Activated B cell treated with CpG ODN at 0.5 μM for 24 hours (primary cell): ENCODE data around the gene ZNF837. TPM values are rescaled to one million over a fixed set of nuclear protein-coding genes. Genes with fewer than 3 reads are reported as not detected.

Source experiments
- ATAC-seq: fragments of 200-7000 bp; cut with Tn5 transposase; one replicate; pipeline ENCODE4 v1.10.0; 2021; ENCODE audit warnings: low read depth, mild to moderate bottlenecking, moderate library complexity
- CTCF ChIA-PET: fragments of 350-600 bp; sonication (Branson Sonifier 250); formaldehyde crosslinking; loops from one replicate; lab custom pipeline; 2021; ENCODE audit warnings: antibody characterized with exemption; lab: Charles Lee
- POLR2A ChIA-PET: fragments of 350-600 bp; sonication (Branson Sonifier 250); formaldehyde crosslinking; loops from one replicate; lab custom pipeline; 2021; ENCODE audit warnings: antibody characterized with exemption; lab: Charles Lee
- DNase-seq: peaks from one replicate; pipeline ENCODE4 v3.0.0; 2022
- H3K27ac Mint-ChIP-seq: one replicate; pipeline ENCODE4 v1.8.0; 2020; ENCODE audit warnings: mixed read lengths
- H3K27me3 Mint-ChIP-seq: one replicate; pipeline ENCODE4 v1.8.0; 2021; ENCODE audit warnings: mixed read lengths
- H3K36me3 Mint-ChIP-seq: one replicate; pipeline ENCODE4 v1.8.0; 2021; ENCODE audit warnings: low read depth, mixed read lengths
- H3K4me1 Mint-ChIP-seq: one replicate; pipeline ENCODE4 v1.8.0; 2021; ENCODE audit warnings: mixed read lengths
- H3K4me3 Mint-ChIP-seq: one replicate; pipeline ENCODE4 v1.8.0; 2020; ENCODE audit warnings: mild to moderate bottlenecking, mixed read lengths
- H3K9me3 Mint-ChIP-seq: one replicate; pipeline ENCODE4 v1.8.0; 2020; ENCODE audit warnings: mixed read lengths
- intact Hi-C: fragments of 100-400 bp; cut with micrococcal nuclease; formaldehyde crosslinking; loops from one replicate; pipeline ENCODE4 v1.15.1; 2024
- total RNA-seq: library from RNA; stranded (reverse); gene quantifications from 2 replicates; pipeline ENCODE4 v1.2.3, GENCODE V29; 2022
- TF ChIP-seq, protein P1 (sequence below): fragments of 200-600 bp; IDR thresholded peaks from one replicate; pipeline ENCODE4 v1.8.0; 2022; ENCODE audit warnings: antibody characterized with exemption, mild to moderate bottlenecking

The ZNF837 gene
- total RNA-seq, 1 donor from 2014 or later = 3.1 TPM

- Mint-ChIP-seq H3K27ac (no peak overlapping the region), H3K27me3 (peaks cover 2% of the 10 kb centered on the region), H3K4me1 (peaks cover 24% of the 10 kb centered on the region), H3K36me3 (peaks cover 5% of the 10 kb centered on the region), H3K9me3 (no peaks in the 10 kb centered on the region), H3K4me3 (no peak overlapping the region)
- ATAC-seq = no peak
- DNase-seq = no peak
- CTCF ChIA-PET = no interaction called here
- POLR2A ChIA-PET = no interaction called here
- intact Hi-C loops = no loop called here
- TF ChIP-seq, protein P1, sequence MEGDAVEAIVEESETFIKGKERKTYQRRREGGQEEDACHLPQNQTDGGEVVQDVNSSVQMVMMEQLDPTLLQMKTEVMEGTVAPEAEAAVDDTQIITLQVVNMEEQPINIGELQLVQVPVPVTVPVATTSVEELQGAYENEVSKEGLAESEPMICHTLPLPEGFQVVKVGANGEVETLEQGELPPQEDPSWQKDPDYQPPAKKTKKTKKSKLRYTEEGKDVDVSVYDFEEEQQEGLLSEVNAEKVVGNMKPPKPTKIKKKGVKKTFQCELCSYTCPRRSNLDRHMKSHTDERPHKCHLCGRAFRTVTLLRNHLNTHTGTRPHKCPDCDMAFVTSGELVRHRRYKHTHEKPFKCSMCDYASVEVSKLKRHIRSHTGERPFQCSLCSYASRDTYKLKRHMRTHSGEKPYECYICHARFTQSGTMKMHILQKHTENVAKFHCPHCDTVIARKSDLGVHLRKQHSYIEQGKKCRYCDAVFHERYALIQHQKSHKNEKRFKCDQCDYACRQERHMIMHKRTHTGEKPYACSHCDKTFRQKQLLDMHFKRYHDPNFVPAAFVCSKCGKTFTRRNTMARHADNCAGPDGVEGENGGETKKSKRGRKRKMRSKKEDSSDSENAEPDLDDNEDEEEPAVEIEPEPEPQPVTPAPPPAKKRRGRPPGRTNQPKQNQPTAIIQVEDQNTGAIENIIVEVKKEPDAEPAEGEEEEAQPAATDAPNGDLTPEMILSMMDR = no peak
These were observed 23.2 kb downstream of the ZNF837 start for GRCh38 chr19:58357481-58358145.

GRCh38 chr19:58356766-58357480 lies 23.9 kb downstream of the ZNF837 start:
- ATAC-seq (no peak), DNase-seq (no peak)
- Mint-ChIP-seq H3K36me3 (peaks cover 1% of the 10 kb centered on the region), H3K4me3 (peak overlapping the region; percentile 56), H3K27me3 (peaks cover 2% of the 10 kb centered on the region), H3K9me3 (no peaks in the 10 kb centered on the region), H3K4me1 (peaks cover 21% of the 10 kb centered on the region), H3K27ac (no peak overlapping the region)
- ChIA-PET POLR2A (interaction anchor here (1.2 to 1.8 kb wide), 3 partner anchors 10 to 30 kb away, joined by 3 to 14 read pairs (median 6); partner anchors contain the start of gene ZSCAN22), CTCF (no interaction called here)
- TF ChIP-seq, protein P1 = no peak
- intact Hi-C loops = no loop called here

DNA sequence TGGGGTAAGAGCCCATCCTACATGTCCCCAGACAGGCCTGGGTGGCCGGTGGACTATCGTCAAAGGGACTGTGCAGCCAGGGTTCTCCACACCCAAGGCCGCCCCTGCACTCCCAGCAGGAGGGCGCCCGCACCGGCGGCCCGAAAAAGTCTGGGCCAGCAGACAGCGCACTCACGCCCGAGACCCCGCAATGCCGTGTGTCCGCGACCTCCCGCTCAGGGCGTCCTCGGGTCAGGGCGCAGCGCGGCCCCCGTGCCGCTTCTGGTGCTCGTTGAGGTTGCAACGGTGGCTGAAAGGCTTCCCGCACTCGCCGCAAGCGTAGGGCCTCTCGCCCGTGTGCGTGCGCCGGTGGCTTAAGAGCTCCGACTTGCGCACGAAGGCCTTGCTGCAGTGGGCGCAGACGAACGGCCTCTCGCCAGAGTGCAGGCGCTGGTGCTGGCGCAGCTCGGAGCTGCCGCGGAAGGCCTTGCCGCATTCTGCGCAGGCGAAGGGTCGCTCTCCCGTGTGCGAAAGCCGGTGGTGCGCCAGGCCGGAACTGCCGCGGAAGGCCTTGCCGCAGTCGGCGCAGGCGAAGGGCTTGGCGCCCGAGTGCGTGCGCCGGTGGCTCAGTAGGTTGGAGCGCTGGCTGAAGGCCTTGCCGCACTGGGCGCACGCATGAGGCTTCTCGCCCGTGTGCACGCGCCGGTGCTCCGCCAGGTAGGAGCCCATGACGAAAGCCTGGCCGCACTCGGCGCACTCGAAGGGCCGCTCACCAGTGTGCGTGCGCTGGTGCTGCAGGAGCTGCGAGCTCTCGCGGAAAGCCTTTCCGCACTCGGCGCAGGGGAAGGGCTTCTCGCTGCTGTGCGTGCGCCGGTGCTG lies 24.7 kb downstream of the ZNF837 start:
- CTCF ChIA-PET = no interaction called here
- peaks cover 18% of the 10 kb centered on the region for H3K4me1 Mint-ChIP-seq
- POLR2A ChIA-PET = interaction anchor here (0.5 to 1.8 kb wide), 5 partner anchors 9 to 202 kb away, joined by 3 to 14 read pairs (median 4); partner anchors contain the start of gene ZSCAN22
- H3K9me3 Mint-ChIP-seq = no peaks in the 10 kb centered on the region
- no peaks in the 10 kb centered on the region for H3K36me3 Mint-ChIP-seq
- intact Hi-C loops = no loop called here
- TF ChIP-seq, protein P1 = no peak
- peaks cover 2% of the 10 kb centered on the region for H3K27me3 Mint-ChIP-seq
- H3K27ac Mint-ChIP-seq = no peak overlapping the region
- H3K4me3 Mint-ChIP-seq = peak overlapping the region; percentile 56
- ATAC-seq = peak; percentile 69
- no peak for DNase-seq

GRCh38 chr19:58355215-58355796 lies 25.5 kb downstream of the ZNF837 start:
- no peak overlapping the region for H3K27ac Mint-ChIP-seq
- H3K27me3 Mint-ChIP-seq = peaks cover 2% of the 10 kb centered on the region
- DNase-seq (no peak), ATAC-seq (no peak)
- ChIA-PET POLR2A (interaction anchor here (1.2 to 1.8 kb wide), 2 partner anchors 8 to 30 kb away, joined by 3 to 14 read pairs; no protein-coding TSS in a partner anchor), CTCF (no interaction called here)
- intact Hi-C loops = no loop called here
- TF ChIP-seq, protein P1 = no peak
- peaks cover 2% of the 10 kb centered on the region for H3K36me3 Mint-ChIP-seq
- no peaks in the 10 kb centered on the region for H3K9me3 Mint-ChIP-seq
- peak overlapping the region; percentile 28 for H3K4me3 Mint-ChIP-seq
- H3K4me1 Mint-ChIP-seq = peaks cover 20% of the 10 kb centered on the region
